SU-DHL-6 (cell line): ENCODE results near the gene LYRM7.

Experiments
- H2AFZ ChIP-seq: fragments of 200-600 bp; sonication (generic); 2 replicates; pipeline ENCODE4 v1.6.1; 2014; ENCODE audit warnings: low read depth, mild to moderate bottlenecking, moderate library complexity, mixed read lengths, antibody characterized with exemption, low read length; ENCODE audit not compliant: severe bottlenecking
- H3F3A ChIP-seq: fragments of 200-600 bp; shearing (Covaris generic); 2 replicates; pipeline ENCODE4 v1.6.0; 2016; ENCODE audit warnings: antibody characterized with exemption, mild to moderate bottlenecking; ENCODE audit not compliant: insufficient read depth
- H3K27ac ChIP-seq: fragments of 200-600 bp; sonication (generic); 2 replicates; pipeline ENCODE4 v1.5.1; 2016; ENCODE audit warnings: low read depth, mild to moderate bottlenecking, low read length, moderate library complexity, mixed read lengths
- H3K27me3 ChIP-seq: fragments of 200-600 bp; sonication (generic), shearing (Covaris generic); 2 replicates; pipeline ENCODE4 v1.6.0; 2014; ENCODE audit warnings: mild to moderate bottlenecking, low read length
- H3K36me3 ChIP-seq: fragments of 200-600 bp; sonication (generic); 2 replicates; pipeline ENCODE4 v1.6.1; 2014; ENCODE audit warnings: mild to moderate bottlenecking, low read length, mixed read lengths
- H3K4me2 ChIP-seq: fragments of 300-600, 200-600 bp; shearing (Covaris generic), sonication (generic); 2 replicates; pipeline ENCODE4 v1.6.0; 2014; ENCODE audit warnings: low read length, low read depth, mild to moderate bottlenecking; ENCODE audit not compliant: poor library complexity, severe bottlenecking
- H3K4me3 ChIP-seq: fragments of 200-600 bp; sonication (generic); 2 replicates; pipeline ENCODE4 v1.5.1; 2014; ENCODE audit warnings: antibody characterized with exemption, low read length, mild to moderate bottlenecking, mixed read lengths; ENCODE audit not compliant: insufficient read depth, poor library complexity, severe bottlenecking
- H3K79me2 ChIP-seq: fragments of 200-600 bp; sonication (generic); 2 replicates; pipeline ENCODE4 v1.6.1; 2014; ENCODE audit warnings: mild to moderate bottlenecking, low read length, moderate library complexity; ENCODE audit not compliant: insufficient read depth
- H3K9ac ChIP-seq: fragments of 200-600 bp; sonication (generic); 2 replicates; pipeline ENCODE4 v1.7.0; 2014; ENCODE audit warnings: mild to moderate bottlenecking, low read length
- H3K9me2 ChIP-seq: fragments of 200-600 bp; sonication (generic); replicated peaks from 2 replicates; pipeline ENCODE4 v1.6.1; 2014; ENCODE audit warnings: low read length; ENCODE audit not compliant: insufficient read depth
- H3K9me3 ChIP-seq: fragments of 200-600 bp; sonication (generic); 2 replicates; pipeline ENCODE4 v1.6.1; 2014; ENCODE audit warnings: low read length, mixed read lengths; ENCODE audit not compliant: insufficient read depth
- H4K20me1 ChIP-seq: fragments of 200-600 bp; sonication (generic); 2 replicates; pipeline ENCODE4 v1.6.1; 2014; ENCODE audit warnings: low read depth, mild to moderate bottlenecking, antibody characterized with exemption, low read length, moderate library complexity, mixed read lengths
- EZH2phosphoT487 ChIP-seq: fragments of 200-600 bp; sonication (generic), shearing (Covaris generic); conservative IDR thresholded peaks from 2 replicates; pipeline ENCODE4 v1.6.1; 2018; ENCODE audit warnings: mild to moderate bottlenecking, antibody characterized with exemption, low read length, moderate library complexity, mixed read lengths
- TF ChIP-seq, protein P1 (sequence below): fragments of 200-600 bp; sonication (generic); IDR thresholded peaks from one replicate; pipeline ENCODE4 v1.5.1; 2017; ENCODE audit warnings: antibody characterized with exemption, mild to moderate bottlenecking, low read length, moderate library complexity; ENCODE audit not compliant: insufficient read depth, poor library complexity, severe bottlenecking

Gene LYRM7

DNA sequence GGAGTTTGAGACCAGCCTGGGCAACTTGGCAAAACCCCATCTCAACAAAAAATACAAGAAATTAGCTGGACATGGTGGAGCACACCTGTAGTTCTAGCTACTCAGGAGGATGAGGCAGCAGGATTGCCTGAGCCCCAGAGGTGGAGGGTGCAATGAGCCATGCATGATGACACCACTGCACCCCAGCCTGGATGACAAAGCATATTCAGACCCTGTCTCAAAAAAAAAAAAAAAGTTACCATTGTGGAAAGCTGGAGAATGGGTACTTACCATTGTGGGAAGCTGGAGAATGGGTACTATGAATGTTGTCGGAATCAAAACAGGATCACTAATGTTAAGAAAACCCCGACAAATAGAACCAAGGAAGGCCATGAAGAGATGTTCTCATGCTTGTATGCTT lies 31.4 kb upstream of the LYRM7 start:
- Histone ChIP-seq H2AFZ (no peak overlapping the region), H3F3A (no peaks in the 10 kb centered on the region), H3K9me2 (no peaks in the 10 kb centered on the region), H3K36me3 (no peaks in the 10 kb centered on the region), H3K27me3 (no peaks in the 10 kb centered on the region), H3K9ac (no peak overlapping the region), H4K20me1 (no peaks in the 10 kb centered on the region), H3K4me2 (no peak overlapping the region), H3K9me3 (no peaks in the 10 kb centered on the region), H3K79me2 (no peaks in the 10 kb centered on the region), H3K27ac (no peak overlapping the region), H3K4me3 (no peak overlapping the region)
- no peak for TF ChIP-seq EZH2phosphoT487
- TF ChIP-seq, protein P1, sequence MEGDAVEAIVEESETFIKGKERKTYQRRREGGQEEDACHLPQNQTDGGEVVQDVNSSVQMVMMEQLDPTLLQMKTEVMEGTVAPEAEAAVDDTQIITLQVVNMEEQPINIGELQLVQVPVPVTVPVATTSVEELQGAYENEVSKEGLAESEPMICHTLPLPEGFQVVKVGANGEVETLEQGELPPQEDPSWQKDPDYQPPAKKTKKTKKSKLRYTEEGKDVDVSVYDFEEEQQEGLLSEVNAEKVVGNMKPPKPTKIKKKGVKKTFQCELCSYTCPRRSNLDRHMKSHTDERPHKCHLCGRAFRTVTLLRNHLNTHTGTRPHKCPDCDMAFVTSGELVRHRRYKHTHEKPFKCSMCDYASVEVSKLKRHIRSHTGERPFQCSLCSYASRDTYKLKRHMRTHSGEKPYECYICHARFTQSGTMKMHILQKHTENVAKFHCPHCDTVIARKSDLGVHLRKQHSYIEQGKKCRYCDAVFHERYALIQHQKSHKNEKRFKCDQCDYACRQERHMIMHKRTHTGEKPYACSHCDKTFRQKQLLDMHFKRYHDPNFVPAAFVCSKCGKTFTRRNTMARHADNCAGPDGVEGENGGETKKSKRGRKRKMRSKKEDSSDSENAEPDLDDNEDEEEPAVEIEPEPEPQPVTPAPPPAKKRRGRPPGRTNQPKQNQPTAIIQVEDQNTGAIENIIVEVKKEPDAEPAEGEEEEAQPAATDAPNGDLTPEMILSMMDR = no peak

DNA sequence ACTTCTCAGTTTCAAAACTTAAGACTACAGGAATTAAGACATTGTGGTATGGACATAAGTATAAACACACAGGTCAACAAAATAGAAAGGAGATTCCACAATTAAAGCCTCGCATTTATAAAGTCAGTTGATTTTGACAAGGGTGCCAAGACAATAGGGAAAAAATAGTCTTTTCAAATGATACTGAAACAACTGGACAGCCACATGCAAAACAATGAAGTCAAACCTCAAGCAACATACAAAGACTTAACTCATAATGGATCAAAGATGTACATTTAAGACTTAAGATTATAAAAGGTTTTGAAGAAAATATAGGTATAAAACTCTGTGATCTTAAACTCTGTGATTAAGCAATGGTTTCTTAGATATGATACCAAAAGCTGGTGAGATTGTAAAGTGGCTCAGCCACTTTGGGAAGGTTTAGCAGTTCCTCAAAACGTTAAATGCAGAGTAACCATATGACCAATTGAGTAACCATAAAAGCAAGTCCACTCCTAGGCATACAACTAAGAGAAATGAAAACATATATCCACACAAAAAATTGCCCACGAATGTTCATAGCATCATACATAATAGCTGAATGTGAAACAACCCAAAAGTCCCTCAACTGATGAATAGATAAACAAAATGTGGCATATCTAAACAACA lies 27.6 kb upstream of the LYRM7 start:
- Histone ChIP-seq H3K9ac (no peak overlapping the region), H2AFZ (no peak overlapping the region), H3K4me3 (no peak overlapping the region), H3K27me3 (no peaks in the 10 kb centered on the region), H3K9me3 (no peaks in the 10 kb centered on the region), H3K4me2 (no peak overlapping the region), H3K36me3 (no peaks in the 10 kb centered on the region), H3K27ac (no peak overlapping the region), H3K79me2 (no peaks in the 10 kb centered on the region), H3K9me2 (no peaks in the 10 kb centered on the region), H3F3A (no peaks in the 10 kb centered on the region), H4K20me1 (no peaks in the 10 kb centered on the region)
- TF ChIP-seq, protein P1 = no peak
- TF ChIP-seq EZH2phosphoT487 = no peak

DNA sequence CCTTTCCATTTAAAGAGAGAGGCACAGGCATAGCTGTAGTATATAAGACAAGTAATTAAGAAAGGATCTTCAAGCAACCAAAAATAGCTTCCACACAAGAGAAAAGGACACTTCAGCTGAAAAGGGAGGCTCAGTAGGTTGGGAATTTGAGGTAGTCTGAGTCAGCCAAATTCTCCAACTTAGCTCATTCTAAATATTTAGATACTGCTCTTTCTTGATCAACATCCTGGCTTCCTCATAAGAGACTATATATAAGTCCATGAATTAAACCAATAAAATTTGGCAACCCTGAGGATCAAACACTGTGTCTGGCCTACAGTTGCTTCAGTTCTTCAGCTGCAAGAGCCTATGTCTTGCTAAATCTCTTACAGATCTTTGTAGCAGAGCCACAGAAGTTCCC lies 23.5 kb upstream of the LYRM7 start:
- no peaks in the 10 kb centered on the region for H3K9me2 ChIP-seq
- H2AFZ ChIP-seq = no peak overlapping the region
- H3K4me3 ChIP-seq = no peak overlapping the region
- H3F3A ChIP-seq = no peaks in the 10 kb centered on the region
- no peaks in the 10 kb centered on the region for H3K79me2 ChIP-seq
- no peak for TF ChIP-seq EZH2phosphoT487
- TF ChIP-seq, protein P1 = no peak
- H3K9me3 ChIP-seq = no peaks in the 10 kb centered on the region
- H3K4me2 ChIP-seq = no peak overlapping the region
- H4K20me1 ChIP-seq = no peaks in the 10 kb centered on the region
- no peaks in the 10 kb centered on the region for H3K27me3 ChIP-seq
- H3K36me3 ChIP-seq = no peaks in the 10 kb centered on the region
- no peak overlapping the region for H3K9ac ChIP-seq
- no peak overlapping the region for H3K27ac ChIP-seq
